Fibroblast of lung (primary cell): Measurements from ENCODE around the gene GAS7.

Source experiments
- EZH2 ChIP-seq: IDR thresholded peaks from 2 replicates; pipeline ENCODE4 v1.5.1; 2012; ENCODE audit warnings: low read length, control low read depth, mild to moderate bottlenecking; ENCODE audit errors: missing control alignments
- TF ChIP-seq, protein P1 (sequence below), 2 donors: IDR thresholded peaks in 1 of 2; conservative IDR thresholded peaks in 1 of 2; 1 replicate in 1 of 2; 2 replicates in 1 of 2; pipeline ENCODE4 v1.5.1; 2011 to 2012; ENCODE audit warnings: low read length in 2 of 2, control low read depth in 1 of 2, inconsistent platforms in 1 of 2, low read depth in 1 of 2, mild to moderate bottlenecking in 1 of 2

- TF ChIP-seq, protein P1, sequence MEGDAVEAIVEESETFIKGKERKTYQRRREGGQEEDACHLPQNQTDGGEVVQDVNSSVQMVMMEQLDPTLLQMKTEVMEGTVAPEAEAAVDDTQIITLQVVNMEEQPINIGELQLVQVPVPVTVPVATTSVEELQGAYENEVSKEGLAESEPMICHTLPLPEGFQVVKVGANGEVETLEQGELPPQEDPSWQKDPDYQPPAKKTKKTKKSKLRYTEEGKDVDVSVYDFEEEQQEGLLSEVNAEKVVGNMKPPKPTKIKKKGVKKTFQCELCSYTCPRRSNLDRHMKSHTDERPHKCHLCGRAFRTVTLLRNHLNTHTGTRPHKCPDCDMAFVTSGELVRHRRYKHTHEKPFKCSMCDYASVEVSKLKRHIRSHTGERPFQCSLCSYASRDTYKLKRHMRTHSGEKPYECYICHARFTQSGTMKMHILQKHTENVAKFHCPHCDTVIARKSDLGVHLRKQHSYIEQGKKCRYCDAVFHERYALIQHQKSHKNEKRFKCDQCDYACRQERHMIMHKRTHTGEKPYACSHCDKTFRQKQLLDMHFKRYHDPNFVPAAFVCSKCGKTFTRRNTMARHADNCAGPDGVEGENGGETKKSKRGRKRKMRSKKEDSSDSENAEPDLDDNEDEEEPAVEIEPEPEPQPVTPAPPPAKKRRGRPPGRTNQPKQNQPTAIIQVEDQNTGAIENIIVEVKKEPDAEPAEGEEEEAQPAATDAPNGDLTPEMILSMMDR (conservative IDR thresholded peaks at IDR 0.05 in 1 of 2, IDR thresholded peaks at IDR 0.05 in 1 of 2; ENCODE audit: low read depth in 1 of 2, low read length in 2 of 2): no peak
- TF ChIP-seq EZH2: no peak
Measured at GRCh38 chr17:10144982-10145381, 53.4 kb downstream of the GAS7 start.
